ENCODE measurements around the gene CDK5RAP2. TPM values are rescaled to one million over a fixed set of nuclear protein-coding genes. Genes with fewer than 3 reads are reported as not detected.

The CDK5RAP2 gene
- total and polyA plus RNA-seq, 10 of the 15 experiments (the other 5 are each of a cell fraction or from before 2014, with no cell fraction given), result 16.2 to 53.5 (median 34.5) TPM

DNA sequence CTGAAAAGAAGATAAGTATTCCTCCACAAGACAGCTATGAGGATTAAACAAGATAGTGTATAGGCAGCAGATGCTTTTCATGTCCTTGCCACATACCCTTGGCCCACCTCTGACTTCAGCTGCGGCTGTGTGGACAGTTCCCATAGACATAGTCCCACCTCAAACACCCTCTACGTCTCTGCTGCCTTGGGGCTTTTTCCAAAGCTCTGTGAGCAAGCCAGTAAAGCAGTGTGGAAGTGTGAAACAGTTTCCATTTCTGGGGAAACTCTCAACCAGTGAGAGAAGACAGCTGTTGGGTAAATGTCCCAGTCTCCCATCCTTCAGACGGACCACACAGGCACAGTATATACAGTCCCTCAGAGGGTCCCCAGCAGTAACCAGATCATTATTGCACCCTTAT is 125.5 kb downstream of the CDK5RAP2 start (continued):
- TF ChIP-seq FOXM1 (IDR thresholded peaks at IDR 0.05; ENCODE audit: low read depth, low read length), result no peak

- intact Hi-C loops (cut with micrococcal nuclease; ENCODE audit: unreplicated experiment) (no loop called here), in situ Hi-C loops (cut with MboI) (no loop called here)
- H3K27me3 ChIP-seq (replicated peaks in 1 of 2; ENCODE audit: control insufficient read depth in 2 of 2, insufficient read depth in 2 of 2, low read length in 1 of 2), result no peaks in the 10 kb centered on the region
- no peaks in the 10 kb centered on the region for H3K4me1 ChIP-seq (ENCODE audit: control insufficient read depth, insufficient read depth, low read length)
- ChIA-PET CTCF (interaction anchor here (1.7 kb wide), 1 partner anchor 15 kb away, joined by 5 read pairs; no protein-coding TSS in a partner anchor), SMC1A (ENCODE audit: uncharacterized antibody, unreplicated experiment) (no interaction called here), POLR2A (no interaction called here), RAD21 (ENCODE audit: unreplicated experiment) (no interaction called here)
- H3K9me3 ChIP-seq (replicated peaks; ENCODE audit: control insufficient read depth, insufficient read depth, low read length), result no peaks in the 10 kb centered on the region
- ATAC-seq (no peak), FAIRE-seq (no peak), DNase-seq (ENCODE audit: low read depth, low spot score) (no peak)
- no TSS peak for BruUV-seq (replicated peaks)
- H3K4me3 ChIP-seq, result no peak overlapping the region
- H4K20me1 ChIP-seq (ENCODE audit: control insufficient read depth, insufficient read depth), result no peaks in the 10 kb centered on the region
- H2AFZ ChIP-seq (ENCODE audit: control insufficient read depth, low read depth, low read length), result no peak overlapping the region
- H3K4me2 ChIP-seq (ENCODE audit: control insufficient read depth, insufficient read depth), result no peak overlapping the region
- peaks cover 7 to 21% of the 10 kb centered on the region in 2 experiments for H3K36me3 ChIP-seq (ENCODE audit: control insufficient read depth in 2 of 2, insufficient read depth in 2 of 2, low read length in 1 of 2)
- TF ChIP-seq MYC (IDR thresholded peaks at IDR 0.05; ENCODE audit: insufficient read depth, insufficient read length, insufficient replicate concordance, low read length, severe bottlenecking) (no peak), POLR2A (IDR thresholded peaks at IDR 0.05; ENCODE audit: low read depth, low read length) (no peak), BACH1 (IDR thresholded peaks at IDR 0.05; ENCODE audit: borderline replicate concordance) (no peak), ZNF207 (IDR thresholded peaks at IDR 0.05; ENCODE audit: borderline replicate concordance) (no peak), TAF1 (IDR thresholded peaks at IDR 0.05; ENCODE audit: borderline replicate concordance, low read depth, low read length) (no peak), SKIL (IDR thresholded peaks at IDR 0.05; ENCODE audit: low read depth, poor library complexity, severe bottlenecking) (no peak), RBBP5 (conservative IDR thresholded peaks at IDR 0.05) (no peak)
- H3K9ac ChIP-seq (ENCODE audit: control insufficient read depth, insufficient read depth, low read length), result no peak overlapping the region
- H3K79me2 ChIP-seq (ENCODE audit: control insufficient read depth, insufficient read depth, low read length), result no peaks in the 10 kb centered on the region
- no peak overlapping the region for H3K27ac ChIP-seq (ENCODE audit: control insufficient read depth, insufficient read depth)
- WGBS (ENCODE audit: insufficient coverage, insufficient replicate concordance, low lambda C conversion rate, missing lambda C conversion rate), result 95% methylated on average over 4 of the region's 4 CpGs
These were observed 126.2 kb downstream of the CDK5RAP2 start for GRCh38 chr9:120453792-120454191.
